Left lung (tissue), 10 donors: ENCODE results near the gene KCNQ1OT1. TPM values are rescaled to one million over a fixed set of nuclear protein-coding genes. Genes with fewer than 3 reads are reported as not detected.

Source experiments
- ATAC-seq: fragments of 200-7000 bp; cut with Tn5 transposase; one replicate; pipeline ENCODE4 v1.9.1; 2020; ENCODE audit warnings: moderate library complexity
- DNase-seq, 4 donors: peaks; one replicate each; pipeline ENCODE4 v3.0.0-alpha.2; 2013 to 2020
- H3K27ac ChIP-seq, 2 donors: fragments of 200-600 bp; sonication (generic) in 1 of 2; one replicate each; pipeline versions ENCODE4 v1.5.0 to v1.8.0; 2020 to 2021
- H3K27me3 ChIP-seq, 2 donors: fragments of 200-600 bp; sonication (generic) in 1 of 2; one replicate each; pipeline versions ENCODE4 v1.5.0 to v1.8.0; 2020 to 2021
- H3K36me3 ChIP-seq, 2 donors: fragments of 200-600 bp; sonication (generic) in 1 of 2; one replicate each; pipeline versions ENCODE4 v1.5.0 to v1.8.0; 2020 to 2021
- H3K4me1 ChIP-seq, 2 donors: fragments of 200-600 bp; one replicate each; pipeline ENCODE4 v1.8.0; 2021
- H3K4me3 ChIP-seq, 2 donors: fragments of 200-600 bp; sonication (generic) in 1 of 2; one replicate each; pipeline versions ENCODE4 v1.5.0 to v1.8.0; 2020 to 2021; ENCODE audit warnings: mild to moderate bottlenecking in 1 of 2
- H3K9me3 ChIP-seq, 2 donors: fragments of 200-600 bp; sonication (generic) in 1 of 2; one replicate each; pipeline versions ENCODE4 v1.5.0 to v1.8.0; 2020 to 2021
- intact Hi-C, 2 donors: fragments of 100-400 bp; cut with DNase I; formaldehyde crosslinking; loops; one replicate each; pipeline versions ENCODE4 v1.11.2 to v1.14.2; 2022
- polyA plus RNA-seq, 6 donors: library from polyadenylated mRNA; unstranded; fragments of 120-200 nt; gene quantifications; one replicate each; pipeline ENCODE4 v1.2.1, GENCODE V29; 2013; ENCODE audit not compliant: insufficient read length in 6 of 6
- total RNA-seq, 2 donors: library from RNA; stranded (reverse); fragmentation: NEBNext Ultra II Directional; extraction: Animal tissue kit (Norgen Biotek cat#: 25700); gene quantifications; one replicate each; pipeline ENCODE4 v1.2.1, GENCODE V29; 2021
- TF ChIP-seq, protein P1 (sequence below), 2 donors: fragments of 200-600 bp; sonication (generic) in 1 of 2; IDR thresholded peaks; one replicate each; pipeline versions ENCODE4 v1.5.0 to v1.8.0; 2021; ENCODE audit warnings: antibody characterized with exemption in 2 of 2
- donor health status: DM: no; HTN: yes; CAD: no.
- donor health status: DM: no; HTN: no; CAD: no.

The KCNQ1OT1 gene
- total and polyA plus RNA-seq, 8 donors, result 1.9 to 2.9 (median 2.7) TPM

DNA sequence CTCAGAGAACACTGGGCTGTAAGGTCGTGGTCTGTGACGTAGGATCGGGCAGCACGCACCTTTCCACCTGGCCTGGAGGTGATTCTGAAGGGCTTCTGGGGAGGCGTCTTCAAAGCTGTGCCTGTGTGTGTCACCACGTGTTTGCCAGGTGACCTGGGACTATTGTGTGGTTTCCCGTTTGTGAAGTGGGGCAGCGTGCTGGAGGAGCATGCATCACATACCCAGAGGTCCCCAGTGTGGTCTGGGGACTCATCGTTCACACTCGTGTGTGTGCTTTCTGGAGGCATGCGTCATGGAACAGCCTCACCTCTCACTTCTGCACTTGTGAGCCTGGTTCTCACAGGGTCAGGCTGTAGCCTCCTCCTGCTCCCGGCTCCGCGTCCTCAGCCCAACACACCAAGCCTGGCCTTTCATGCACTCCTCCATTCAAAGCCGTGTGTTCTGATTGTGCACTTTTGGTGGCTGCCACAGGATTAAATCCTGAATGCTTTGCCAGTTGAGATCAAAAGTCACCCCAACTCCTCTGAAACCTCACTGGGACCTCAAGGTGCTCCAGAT, 106.3 kb downstream of the KCNQ1OT1 start:
- Histone ChIP-seq H3K4me1 (no peaks in the 10 kb centered on the region), H3K27ac (no peak overlapping the region), H3K36me3 (peaks cover 0 to 30% of the 10 kb centered on the region in 2 donors), H3K4me3 (no peak overlapping the region), H3K9me3 (peaks cover 0 to 17% of the 10 kb centered on the region in 2 donors), H3K27me3 (no peaks in the 10 kb centered on the region)
- intact Hi-C loops, result no loop called here
- DNase-seq (peak in 2 of 4 donors; percentile 25 to 46), ATAC-seq (no peak)
- TF ChIP-seq, protein P1, sequence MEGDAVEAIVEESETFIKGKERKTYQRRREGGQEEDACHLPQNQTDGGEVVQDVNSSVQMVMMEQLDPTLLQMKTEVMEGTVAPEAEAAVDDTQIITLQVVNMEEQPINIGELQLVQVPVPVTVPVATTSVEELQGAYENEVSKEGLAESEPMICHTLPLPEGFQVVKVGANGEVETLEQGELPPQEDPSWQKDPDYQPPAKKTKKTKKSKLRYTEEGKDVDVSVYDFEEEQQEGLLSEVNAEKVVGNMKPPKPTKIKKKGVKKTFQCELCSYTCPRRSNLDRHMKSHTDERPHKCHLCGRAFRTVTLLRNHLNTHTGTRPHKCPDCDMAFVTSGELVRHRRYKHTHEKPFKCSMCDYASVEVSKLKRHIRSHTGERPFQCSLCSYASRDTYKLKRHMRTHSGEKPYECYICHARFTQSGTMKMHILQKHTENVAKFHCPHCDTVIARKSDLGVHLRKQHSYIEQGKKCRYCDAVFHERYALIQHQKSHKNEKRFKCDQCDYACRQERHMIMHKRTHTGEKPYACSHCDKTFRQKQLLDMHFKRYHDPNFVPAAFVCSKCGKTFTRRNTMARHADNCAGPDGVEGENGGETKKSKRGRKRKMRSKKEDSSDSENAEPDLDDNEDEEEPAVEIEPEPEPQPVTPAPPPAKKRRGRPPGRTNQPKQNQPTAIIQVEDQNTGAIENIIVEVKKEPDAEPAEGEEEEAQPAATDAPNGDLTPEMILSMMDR (IDR thresholded peaks at IDR 0.05), result no peak

DNA sequence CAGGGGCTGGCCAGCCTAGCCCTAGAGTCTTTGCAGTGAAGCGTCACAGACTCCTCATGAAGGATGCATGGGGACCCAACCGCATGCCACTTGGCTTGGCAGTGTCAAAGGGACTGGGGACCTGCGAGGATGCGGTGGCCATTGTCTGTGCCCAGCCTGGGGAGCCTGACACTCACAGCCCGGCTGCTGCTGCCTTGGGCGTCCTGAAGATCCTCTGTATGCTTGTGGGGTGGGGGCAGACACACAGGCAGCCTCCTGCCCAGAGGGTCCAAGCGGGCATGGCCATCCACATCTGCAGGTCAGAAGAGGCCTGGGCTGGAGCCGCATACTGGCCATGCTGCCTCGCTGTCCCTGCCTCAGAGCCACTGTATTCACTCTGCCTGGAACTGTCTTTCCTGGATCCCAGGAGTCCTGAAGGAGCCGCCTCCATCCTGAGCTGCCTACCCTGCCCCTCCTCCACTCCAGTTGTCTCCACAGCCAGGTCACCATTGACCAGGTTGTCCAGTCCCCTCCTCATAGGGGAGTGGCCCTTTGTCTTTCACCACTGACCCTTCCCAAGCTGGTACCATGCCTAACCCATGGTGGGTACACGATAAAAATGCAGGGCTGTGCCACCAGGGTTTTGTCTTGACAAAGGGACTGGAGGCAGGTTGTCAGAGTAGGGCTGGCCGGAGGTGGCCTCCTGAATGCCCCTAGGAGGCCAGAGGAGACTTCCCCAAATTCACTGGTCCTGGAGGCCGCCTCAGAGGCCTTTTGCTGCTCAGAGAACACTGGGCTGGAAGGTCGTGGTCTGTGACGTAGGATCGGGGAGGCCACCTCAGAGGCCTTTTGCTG, 107.0 kb downstream of the KCNQ1OT1 start:
- intact Hi-C loops, result no loop called here
- no peak for ATAC-seq

DNA sequence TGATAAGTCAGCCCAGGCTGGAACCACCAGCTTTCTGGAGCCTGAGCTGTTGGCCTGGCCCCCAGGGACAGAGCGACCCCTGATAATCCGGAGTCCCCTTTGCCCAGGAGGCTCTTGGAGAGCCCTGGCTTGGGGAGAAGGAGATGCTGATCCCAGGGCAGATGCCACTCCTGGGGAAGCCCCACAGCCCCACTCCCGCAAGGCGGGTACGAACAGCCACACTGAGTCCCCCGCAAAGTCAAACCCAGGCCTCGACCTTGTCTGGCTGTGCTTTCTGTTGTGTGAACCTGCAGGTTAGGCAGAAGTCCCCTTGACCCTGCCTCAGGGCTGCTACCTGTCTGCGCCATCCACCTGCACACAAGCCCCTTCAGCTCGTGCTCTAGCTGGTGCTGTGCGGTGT, 108.0 kb downstream of the KCNQ1OT1 start:
- no peak for ATAC-seq
- DNase-seq, result peak in 1 of 4 donors; percentile 41
- Histone ChIP-seq H3K36me3 (peaks cover 0 to 35% of the 10 kb centered on the region in 2 donors), H3K27me3 (no peaks in the 10 kb centered on the region), H3K27ac (no peak overlapping the region), H3K9me3 (peaks cover 0 to 3% of the 10 kb centered on the region in 2 donors), H3K4me3 (no peak overlapping the region), H3K4me1 (no peaks in the 10 kb centered on the region)
- intact Hi-C loops, result no loop called here
- TF ChIP-seq, protein P1 (IDR thresholded peaks at IDR 0.05), result no peak

More for the DNA sequence above, 107.0 kb downstream of the KCNQ1OT1 start:
- H3K9me3 ChIP-seq, result peaks cover 0 to 10% of the 10 kb centered on the region in 2 donors
- H3K36me3 ChIP-seq, result peaks cover 0 to 32% of the 10 kb centered on the region in 2 donors
- H3K27me3 ChIP-seq, result no peaks in the 10 kb centered on the region
- no peak overlapping the region for H3K27ac ChIP-seq
- DNase-seq, result peak in 2 of 4 donors; percentile 26 to 75
- H3K4me3 ChIP-seq, result no peak overlapping the region
- no peaks in the 10 kb centered on the region for H3K4me1 ChIP-seq
- TF ChIP-seq, protein P1 (IDR thresholded peaks at IDR 0.05), result no peak

DNA sequence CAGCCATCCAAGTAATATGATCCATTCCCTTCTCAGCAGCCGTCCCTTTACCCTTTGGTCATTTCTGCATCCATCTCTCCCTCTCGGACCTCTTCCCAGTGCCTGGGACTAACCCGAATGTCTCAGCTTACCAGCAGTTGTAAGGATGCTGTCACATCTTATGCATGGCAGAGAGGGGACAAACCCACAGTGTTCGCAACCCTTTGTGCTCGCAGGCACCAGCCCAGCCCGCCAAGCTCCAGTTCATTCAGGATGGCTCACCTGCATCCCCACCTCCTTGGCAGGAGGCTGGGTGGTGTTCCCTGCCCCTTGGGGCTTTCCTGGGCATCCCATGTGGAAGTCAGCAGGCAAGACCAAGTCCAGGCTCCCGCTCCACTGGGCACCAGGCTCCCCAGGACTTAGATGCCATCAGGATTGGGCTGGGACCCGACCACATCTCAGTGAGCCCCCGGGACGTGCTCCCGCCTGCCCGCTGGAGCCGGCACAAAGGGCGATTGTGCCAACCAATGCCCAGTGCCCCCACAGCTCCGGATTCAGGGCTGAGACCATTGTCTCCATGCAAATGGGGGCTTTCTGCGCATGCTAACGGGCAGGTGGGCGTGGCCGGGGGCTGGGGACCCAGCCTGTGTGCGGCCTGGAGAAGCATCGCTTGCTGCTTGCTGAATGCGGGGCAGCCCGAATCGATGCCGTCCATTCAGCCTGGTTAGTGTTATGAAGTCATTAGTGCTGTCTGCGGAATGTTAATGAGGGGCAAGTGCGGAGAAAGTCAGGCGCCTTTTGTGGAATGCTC, 108.6 kb downstream of the KCNQ1OT1 start:
- peak in 2 of 4 donors; percentile 27 to 76 for DNase-seq
- TF ChIP-seq, protein P1 (IDR thresholded peaks at IDR 0.05), result no peak

More for the DNA sequence above, 108.6 kb downstream of the KCNQ1OT1 start:
- no peak for ATAC-seq
- Histone ChIP-seq H3K4me1 (no peaks in the 10 kb centered on the region), H3K4me3 (no peak overlapping the region), H3K36me3 (peaks cover 0 to 35% of the 10 kb centered on the region in 2 donors), H3K9me3 (peaks cover 0 to 3% of the 10 kb centered on the region in 2 donors), H3K27me3 (no peaks in the 10 kb centered on the region), H3K27ac (no peak overlapping the region)
- intact Hi-C loops, result no loop called here
